HG02852 (cell line): Measurements from ENCODE around the gene AK1.
A peak's percentile ranks its signal among the peaks of the same experiment; 100 is the strongest.

Experiments used
- ATAC-seq: cut with Tn5 transposase; IDR thresholded peaks from one replicate; pipeline ENCODE4 v1.9.1; 2021; ENCODE audit warnings: mild to moderate bottlenecking, moderate library complexity; ENCODE audit not compliant: unreplicated experiment

Gene AK1

GRCh38 chr9:127869310-127870152 is 7.9 kb downstream of the AK1 start:
- peak; percentile 47 for ATAC-seq

- ATAC-seq: no peak
Observed at GRCh38 chr9:127868278-127868902, 9.1 kb downstream of the AK1 start.

GRCh38 chr9:127867356-127868277 is 9.9 kb downstream of the AK1 start:
- ATAC-seq: no peak

GRCh38 chr9:127866535-127866934 is 10.9 kb downstream of the AK1 start:
- ATAC-seq: no peak

GRCh38 chr9:127865645-127866464 is 11.6 kb downstream of the AK1 start:
- ATAC-seq: no peak

GRCh38 chr9:127863191-127863621 is 14.3 kb downstream of the AK1 start:
- ATAC-seq: no peak

GRCh38 chr9:127862075-127863011 is 15.1 kb downstream of the AK1 start:
- no peak for ATAC-seq

GRCh38 chr9:127860779-127861178 is 16.7 kb downstream of the AK1 start:
- no peak for ATAC-seq

- no peak for ATAC-seq
Observed at GRCh38 chr9:127860260-127860659, 17.2 kb downstream of the AK1 start.

- no peak for ATAC-seq
Observed at GRCh38 chr9:127858041-127858512, 19.4 kb downstream of the AK1 start.

- ATAC-seq: no peak
Observed at GRCh38 chr9:127857278-127857677, 20.2 kb downstream of the AK1 start.

- no peak for ATAC-seq
Observed at GRCh38 chr9:127856729-127857116, 20.8 kb downstream of the AK1 start.

GRCh38 chr9:127856094-127856728 is 21.3 kb downstream of the AK1 start:
- no peak for ATAC-seq

GRCh38 chr9:127855522-127855921 is 22.0 kb downstream of the AK1 start:
- no peak for ATAC-seq

GRCh38 chr9:127854960-127855359 is 22.5 kb downstream of the AK1 start:
- no peak for ATAC-seq

GRCh38 chr9:127854184-127854806 is 23.2 kb downstream of the AK1 start, which contains the start of gene ENG:
ENG (minus strand) TSS chr9:127854658; CDS start chr9:127854355, 303 bp downstream.
- no peak for ATAC-seq

GRCh38 chr9:127853312-127854183 is 23.9 kb downstream of the AK1 start:
- no peak for ATAC-seq
